DOHH2 (cell line): ENCODE data around the gene COL4A2.

Experiments used
- H3F3A ChIP-seq: fragments of 200-600 bp; sonication (generic), shearing (Covaris generic); 2 replicates; pipeline ENCODE4 v1.6.0; 2016; ENCODE audit warnings: antibody characterized with exemption, mild to moderate bottlenecking; ENCODE audit not compliant: control insufficient read depth, insufficient read depth
- H3K27ac ChIP-seq: fragments of 200-600 bp; sonication (generic); 2 replicates; pipeline ENCODE4 v1.5.1; 2014; ENCODE audit warnings: low read depth, mild to moderate bottlenecking, low read length, moderate library complexity
- H3K27me3 ChIP-seq: fragments of 200-600 bp; sonication (generic); 2 replicates; pipeline ENCODE4 v1.6.1; 2014; ENCODE audit warnings: mild to moderate bottlenecking, low read length, mixed read lengths; ENCODE audit not compliant: control insufficient read depth
- H3K36me3 ChIP-seq: fragments of 200-600 bp; sonication (generic); 2 replicates; pipeline ENCODE4 v1.6.1; 2014; ENCODE audit warnings: mild to moderate bottlenecking, low read length, moderate library complexity, mixed read lengths; ENCODE audit not compliant: control insufficient read depth
- H3K4me1 ChIP-seq: fragments of 200-600 bp; sonication (generic); 2 replicates; pipeline ENCODE4 v1.6.1; 2014; ENCODE audit warnings: mild to moderate bottlenecking, low read length, mixed read lengths; ENCODE audit not compliant: control insufficient read depth
- H3K4me2 ChIP-seq: fragments of 200-600 bp; sonication (generic); 2 replicates; pipeline ENCODE4 v1.6.0; 2014; ENCODE audit warnings: mild to moderate bottlenecking, low read length, moderate library complexity
- H3K4me3 ChIP-seq: fragments of 200-600 bp; sonication (generic); 2 replicates; pipeline ENCODE4 v1.5.1; 2014; ENCODE audit warnings: mild to moderate bottlenecking, low read length, mixed read lengths
- H3K79me2 ChIP-seq: fragments of 200-600 bp; sonication (generic); 2 replicates; pipeline ENCODE4 v1.6.1; 2014; ENCODE audit warnings: mild to moderate bottlenecking, low read length, mixed read lengths; ENCODE audit not compliant: control insufficient read depth
- H3K9me2 ChIP-seq: fragments of 200-600 bp; sonication (generic); replicated peaks from 2 replicates; pipeline ENCODE4 v1.6.1; 2014; ENCODE audit warnings: mild to moderate bottlenecking, low read length, mixed read lengths; ENCODE audit not compliant: control insufficient read depth
- H3K9me3 ChIP-seq: fragments of 200-600 bp; sonication (generic); 2 replicates; pipeline ENCODE4 v1.6.1; 2014; ENCODE audit warnings: antibody characterized with exemption, low read length, mixed read lengths; ENCODE audit not compliant: control insufficient read depth, insufficient read depth
- H4K20me1 ChIP-seq: fragments of 200-600 bp; sonication (generic); 2 replicates; pipeline ENCODE4 v1.6.0; 2014; ENCODE audit warnings: low read depth, mild to moderate bottlenecking, antibody characterized with exemption, low read length, moderate library complexity; ENCODE audit not compliant: control insufficient read depth, insufficient read depth
- CTCF ChIP-seq: fragments of 200-600 bp; sonication (generic); IDR thresholded peaks from one replicate; pipeline ENCODE4 v1.5.1; 2014; ENCODE audit warnings: antibody characterized with exemption, mild to moderate bottlenecking, low read depth, low read length; ENCODE audit not compliant: poor library complexity, severe bottlenecking
- EZH2phosphoT487 ChIP-seq: fragments of 200-600 bp; sonication (generic); IDR thresholded peaks from 2 replicates; pipeline ENCODE4 v1.6.1; 2017; ENCODE audit warnings: borderline replicate concordance, mild to moderate bottlenecking, antibody characterized with exemption, low read length, moderate library complexity, mixed read lengths

COL4A2 gene

GRCh38 chr13:110525328-110526319, 218.5 kb downstream of the COL4A2 start:
- no peaks in the 10 kb centered on the region for H3F3A ChIP-seq
- H3K27ac ChIP-seq, result no peak overlapping the region
- no peaks in the 10 kb centered on the region for H3K36me3 ChIP-seq
- peaks cover 14% of the 10 kb centered on the region; the same call in 1 of the 2 replicates for H3K4me1 ChIP-seq
- peaks cover 7% of the 10 kb centered on the region; the same call in 1 of the 2 replicates for H3K9me3 ChIP-seq
- no peak for TF ChIP-seq CTCF
- TF ChIP-seq EZH2phosphoT487, result no peak
- no peaks in the 10 kb centered on the region for H3K9me2 ChIP-seq
- H4K20me1 ChIP-seq, result no peaks in the 10 kb centered on the region
- peaks cover 9% of the 10 kb centered on the region; the same call in 1 of the 2 replicates for H3K27me3 ChIP-seq
- no peaks in the 10 kb centered on the region for H3K79me2 ChIP-seq
- no peak overlapping the region for H3K4me2 ChIP-seq
- H3K4me3 ChIP-seq, result no peak overlapping the region

GRCh38 chr13:110528371-110528770, 221.3 kb downstream of the COL4A2 start:
- H3K4me2 ChIP-seq, result no peak overlapping the region

GRCh38 chr13:110528911-110529310, 221.8 kb downstream of the COL4A2 start:
- H3K9me2 ChIP-seq, result no peaks in the 10 kb centered on the region
- peaks cover 9% of the 10 kb centered on the region; the same call in 1 of the 2 replicates for H3K27me3 ChIP-seq
- TF ChIP-seq EZH2phosphoT487, result no peak
- TF ChIP-seq CTCF, result no peak
- H3K79me2 ChIP-seq, result no peaks in the 10 kb centered on the region
- H3K9me3 ChIP-seq, result peaks cover 7% of the 10 kb centered on the region; the same call in 1 of the 2 replicates
- peaks cover 14% of the 10 kb centered on the region; the same call in 1 of the 2 replicates for H3K4me1 ChIP-seq
- no peak overlapping the region for H3K4me2 ChIP-seq
- H3K4me3 ChIP-seq, result no peak overlapping the region
- H3F3A ChIP-seq, result no peaks in the 10 kb centered on the region
- no peaks in the 10 kb centered on the region for H3K36me3 ChIP-seq
- no peak overlapping the region for H3K27ac ChIP-seq
- no peaks in the 10 kb centered on the region for H4K20me1 ChIP-seq

More at GRCh38 chr13:110528371-110528770, 221.3 kb downstream of the COL4A2 start:
- peaks cover 9% of the 10 kb centered on the region; the same call in 1 of the 2 replicates for H3K27me3 ChIP-seq
- H3K36me3 ChIP-seq, result no peaks in the 10 kb centered on the region
- H3K27ac ChIP-seq, result no peak overlapping the region
- H3K9me2 ChIP-seq, result no peaks in the 10 kb centered on the region
- peaks cover 7% of the 10 kb centered on the region; the same call in 1 of the 2 replicates for H3K9me3 ChIP-seq
- no peak overlapping the region for H3K4me3 ChIP-seq
- TF ChIP-seq CTCF (no peak), EZH2phosphoT487 (no peak)
- no peaks in the 10 kb centered on the region for H3K79me2 ChIP-seq
- peaks cover 14% of the 10 kb centered on the region; the same call in 1 of the 2 replicates for H3K4me1 ChIP-seq
- H3F3A ChIP-seq, result no peaks in the 10 kb centered on the region
- no peaks in the 10 kb centered on the region for H4K20me1 ChIP-seq
